Spleen (tissue), 7 donors: Measurements from ENCODE around the gene KLK7.

Experiments used
- CTCF ChIP-seq, 11 experiments: fragments of 200-600 bp in 7 of 11; fragments of 450-650 bp in 4 of 11; sonication (generic) in 4 of 11; IDR thresholded peaks in 8 of 11; conservative IDR thresholded peaks in 3 of 11; 1 replicate in 7 of 11; 2 replicates in 4 of 11; pipeline versions ENCODE4 v1.4.0 to v1.8.0; 2016 to 2021; ENCODE audit warnings: antibody characterized with exemption in 11 of 11, inconsistent platforms in 4 of 11, mild to moderate bottlenecking in 1 of 11
- POLR2A ChIP-seq, 3 donors: fragments of 450-650 bp; IDR thresholded peaks; one replicate each; pipeline ENCODE4 v1.5.1; 2017; ENCODE audit warnings: antibody characterized with exemption in 3 of 3, mild to moderate bottlenecking in 1 of 3
- donor health status: DM: no; HTN: no; CAD: no; lungs with moderate emphysema.
- donor health status: DM: no; HTN: no; CAD: no.
- donor health status: DM: no; HTN: no; CAD: no.

DNA sequence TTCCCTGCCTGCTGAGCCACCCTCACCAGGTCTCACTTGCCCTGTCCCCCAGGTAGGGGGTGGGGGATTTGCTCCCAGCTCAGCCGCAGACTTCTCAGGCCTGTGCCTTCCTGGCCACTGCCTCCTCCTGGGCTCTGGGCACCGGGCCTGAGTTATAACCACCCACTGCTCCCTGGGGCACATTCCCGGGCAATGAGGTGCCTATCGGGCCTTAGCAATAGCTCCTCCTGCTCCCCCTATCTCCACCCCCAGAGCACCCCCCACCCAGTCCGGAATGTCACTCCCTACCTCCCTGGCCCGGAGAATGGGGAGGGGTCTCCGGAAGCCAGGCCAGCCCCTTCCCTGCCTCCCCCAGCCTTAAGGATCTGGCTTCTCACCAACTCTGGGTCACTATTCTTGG is 30.8 kb downstream of the KLK7 start, which contains the start of gene KLK5:
- TF ChIP-seq CTCF (IDR thresholded peaks at IDR 0.05 in 8 of 11, conservative IDR thresholded peaks at IDR 0.05 in 3 of 11) = no peak
- no peak for TF ChIP-seq POLR2A (IDR thresholded peaks at IDR 0.05)
